Activated CD8-positive, alpha-beta memory T cell treated with anti-CD3 and anti-CD28 coated beads, Interleukin-2, amount 50 U/mL, for 1 hour (primary cell): ENCODE results near the gene FOXL3.
"Not testable (repeated sequence)": the region's sequence is repeated elsewhere in the genome, so short reads cannot be mapped to it uniquely, and the experiment has no call there.

ENCODE experiments used
- DNase-seq: peaks from one replicate; pipeline ENCODE4 v3.0.0-alpha.2; 2020; ENCODE audit errors: extremely low read depth

FOXL3 gene

DNA sequence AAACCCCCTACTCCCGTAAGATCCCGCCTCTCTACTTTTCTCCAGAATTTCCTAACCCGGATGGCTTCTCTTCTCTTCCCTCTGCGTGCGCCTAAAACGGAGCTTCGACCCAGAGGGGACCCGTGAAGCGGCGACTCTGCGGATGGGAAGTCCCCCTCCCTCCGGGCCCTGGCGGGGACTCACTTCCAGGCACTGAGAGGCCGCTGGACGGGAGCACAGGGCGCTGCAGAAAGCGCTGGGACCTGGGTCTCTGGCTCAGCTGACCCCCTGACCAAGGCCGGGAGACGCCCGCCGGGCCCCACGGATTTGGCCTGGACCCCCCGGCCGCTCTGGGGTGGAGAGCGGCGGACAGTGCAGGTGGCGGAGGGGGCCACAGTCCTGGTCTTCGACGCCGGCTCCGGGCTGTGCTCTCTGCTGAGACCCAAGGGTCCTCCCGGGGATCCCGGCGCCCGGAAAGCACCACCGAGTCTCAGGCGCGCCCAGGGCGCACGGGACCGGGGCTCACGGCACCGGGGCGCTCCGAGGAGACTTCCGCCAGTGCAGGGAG, 688 bp upstream of the FOXL3 start:
- no peak for DNase-seq

DNA sequence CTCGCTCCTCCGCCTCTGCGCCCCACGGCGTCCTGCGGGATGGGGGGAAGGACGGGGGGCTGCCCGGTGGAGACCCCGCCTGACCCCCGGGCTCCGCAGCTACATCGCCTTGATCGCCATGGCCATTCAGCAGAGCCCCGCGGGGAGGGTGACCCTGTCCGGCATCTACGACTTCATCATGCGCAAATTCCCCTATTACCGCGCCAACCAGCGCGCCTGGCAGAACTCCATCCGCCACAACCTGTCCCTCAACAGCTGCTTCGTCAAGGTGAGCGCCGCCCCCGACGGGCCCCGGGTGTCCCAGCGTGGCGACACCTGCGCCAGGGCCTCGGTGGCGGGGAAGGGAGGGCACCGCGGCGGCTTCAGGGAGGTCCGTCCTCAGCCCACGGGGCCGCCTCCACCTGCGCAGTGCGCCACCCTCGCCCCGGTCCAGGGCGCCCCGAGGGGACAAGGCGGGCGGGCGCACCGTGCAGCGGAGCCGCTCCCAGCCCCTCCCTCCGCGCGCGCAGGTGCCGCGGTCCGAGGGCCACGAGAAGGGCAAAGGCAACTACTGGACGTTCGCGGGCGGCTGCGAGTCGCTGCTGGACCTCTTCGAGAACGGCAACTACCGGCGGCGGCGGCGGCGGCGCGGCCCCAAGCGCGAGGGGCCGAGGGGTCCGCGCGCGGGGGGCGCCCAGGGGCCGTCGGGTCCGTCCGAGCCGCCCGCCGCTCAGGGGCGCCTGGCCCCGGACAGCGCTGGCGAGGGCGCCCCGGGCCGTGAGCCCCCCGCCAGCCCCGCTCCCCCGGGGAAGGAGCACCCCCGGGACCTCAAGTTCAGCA, 793 bp downstream of the FOXL3 start:
- no peak for DNase-seq

DNA sequence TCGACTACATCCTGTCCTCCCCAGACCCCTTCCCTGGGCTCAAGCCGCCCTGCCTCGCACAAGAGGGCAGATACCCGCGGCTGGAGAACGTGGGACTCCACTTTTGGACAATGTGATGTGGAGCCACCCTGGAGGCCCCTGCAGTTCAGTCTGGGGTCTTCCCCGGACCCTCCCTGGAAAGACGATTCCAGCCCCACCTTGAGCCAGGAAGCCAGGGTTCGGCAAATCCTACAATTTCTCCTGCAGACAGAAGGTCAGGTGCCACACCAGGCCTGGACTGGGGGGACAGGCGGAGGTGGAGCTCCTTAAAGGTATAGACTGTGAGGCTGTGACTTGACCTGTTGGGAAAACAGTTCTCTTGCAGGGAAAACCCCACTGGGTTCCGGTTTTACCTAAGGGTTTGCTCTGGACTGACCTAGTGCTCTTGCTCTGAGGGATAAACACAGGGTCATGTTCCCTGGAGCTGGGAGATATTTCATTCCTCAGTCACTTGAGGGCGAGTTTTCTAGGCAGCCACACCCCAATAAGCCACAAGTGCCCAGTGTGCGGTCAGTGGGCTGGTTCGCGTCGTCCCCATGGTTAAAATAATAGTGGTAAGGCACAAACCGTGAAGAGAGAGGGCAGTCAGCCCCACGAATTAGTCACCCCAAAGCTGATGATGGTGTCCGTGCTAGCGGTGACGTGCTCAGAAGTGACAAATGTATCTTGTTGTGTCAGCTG, 1.6 kb downstream of the FOXL3 start:
- no peak for DNase-seq

DNA sequence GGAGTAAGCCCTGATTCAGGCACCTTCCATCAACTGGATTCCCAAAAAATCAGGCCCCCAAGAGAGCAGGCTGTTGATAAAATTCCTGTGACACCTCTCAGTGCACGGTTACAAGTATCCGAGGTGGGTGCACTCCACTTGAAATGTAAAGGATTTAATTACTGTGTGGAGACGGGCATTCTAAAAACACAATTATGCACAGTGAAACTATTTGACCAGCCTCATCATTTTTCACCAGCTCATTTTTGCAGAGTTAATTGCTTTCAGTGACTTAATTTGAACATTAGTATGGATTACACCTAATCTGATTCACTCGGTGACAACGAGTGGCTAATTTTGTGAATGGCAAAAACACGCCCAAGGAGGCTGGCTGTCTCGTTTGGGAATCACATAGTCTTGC, 2.3 kb downstream of the FOXL3 start:
- DNase-seq, result no peak

DNA sequence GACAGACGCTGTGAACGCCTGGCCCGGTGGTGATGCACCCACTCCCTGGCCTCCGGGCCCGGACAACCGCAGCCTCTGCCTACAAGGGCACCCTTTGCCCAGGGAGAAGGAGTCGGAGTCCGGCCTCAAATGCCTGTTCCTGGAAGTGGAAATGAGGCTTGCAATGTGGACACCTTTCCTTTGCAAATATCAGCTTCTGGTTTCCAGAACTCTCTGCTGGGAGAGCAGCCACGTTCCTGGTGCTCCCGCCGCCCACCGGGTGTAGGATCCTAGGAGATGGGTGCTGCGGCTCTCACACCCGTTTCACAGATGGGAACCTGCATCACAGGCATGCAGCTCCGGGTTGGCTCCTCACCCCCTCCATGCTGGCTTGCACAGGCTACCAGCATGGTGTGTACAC, 2.9 kb downstream of the FOXL3 start:
- no peak for DNase-seq

DNA sequence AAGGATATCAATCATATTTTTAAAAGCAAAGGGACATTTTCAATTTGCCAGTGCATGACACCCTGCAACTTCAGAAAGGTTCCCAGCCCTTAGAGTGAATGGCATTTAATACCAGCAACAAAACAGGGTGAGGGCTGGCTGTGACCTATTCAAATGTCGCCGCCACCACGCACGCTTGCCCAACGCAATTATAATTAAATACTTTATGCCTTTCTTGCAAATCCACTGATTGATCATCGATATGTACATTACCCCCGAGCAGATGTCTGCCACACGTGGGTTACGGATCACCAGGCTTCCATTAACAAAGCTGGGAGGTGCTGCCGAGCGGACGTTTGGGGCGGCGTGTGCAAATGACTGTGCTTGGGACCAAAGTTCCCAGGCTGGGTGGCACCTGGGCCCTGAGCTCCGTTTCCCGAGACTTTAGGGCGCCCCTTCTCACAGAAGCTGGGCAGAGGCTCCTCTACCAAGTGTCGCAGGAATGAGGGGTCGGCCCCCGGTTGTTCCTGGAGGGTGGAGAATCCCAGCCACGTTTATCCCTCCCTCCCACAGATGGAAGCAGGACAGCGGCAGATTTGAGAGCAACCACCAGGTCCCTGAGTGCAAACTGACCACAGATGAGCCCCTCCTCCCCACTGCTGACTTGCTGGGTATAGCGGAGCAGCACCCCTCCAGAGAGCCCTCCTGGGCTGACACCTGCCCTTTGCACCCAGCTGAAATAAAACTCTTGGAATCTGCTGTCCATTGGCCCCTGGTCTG, 3.9 kb downstream of the FOXL3 start:
- no peak for DNase-seq

DNA sequence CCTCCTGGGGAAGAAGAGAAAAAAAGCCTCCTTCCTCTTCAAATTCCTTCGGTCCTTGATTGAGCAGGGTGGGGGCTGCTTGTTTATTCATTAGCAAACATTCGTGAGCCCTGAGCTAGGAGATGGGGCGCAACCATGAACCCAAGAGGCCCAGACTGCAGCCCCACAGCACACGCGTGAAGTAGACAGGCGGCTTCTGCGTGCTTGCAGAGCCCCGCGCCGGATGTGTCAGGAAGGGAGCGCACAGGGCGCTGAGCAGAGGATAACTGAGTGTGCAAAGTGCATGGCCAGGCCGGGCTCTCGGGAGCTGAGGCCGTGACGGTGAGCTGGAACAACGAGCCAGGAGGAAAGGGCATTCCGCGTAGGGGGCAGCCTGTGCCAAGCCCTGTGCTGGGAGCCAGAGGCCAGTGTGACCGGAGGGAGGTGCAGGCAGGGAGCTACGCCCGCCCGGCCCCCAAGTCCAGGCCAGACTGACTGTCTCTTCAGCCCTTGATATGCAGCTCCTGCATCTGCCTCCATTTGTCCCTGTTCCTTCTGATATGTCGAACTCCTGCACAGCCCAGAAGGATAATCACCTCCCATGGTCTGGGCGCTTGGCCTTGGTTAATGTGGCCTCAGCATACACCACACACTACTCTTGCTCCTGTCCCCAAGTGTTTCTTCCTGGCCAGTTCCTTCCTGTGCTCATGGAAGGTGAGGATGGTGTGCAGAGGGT, 4.6 kb downstream of the FOXL3 start:
- no peak for DNase-seq

DNA sequence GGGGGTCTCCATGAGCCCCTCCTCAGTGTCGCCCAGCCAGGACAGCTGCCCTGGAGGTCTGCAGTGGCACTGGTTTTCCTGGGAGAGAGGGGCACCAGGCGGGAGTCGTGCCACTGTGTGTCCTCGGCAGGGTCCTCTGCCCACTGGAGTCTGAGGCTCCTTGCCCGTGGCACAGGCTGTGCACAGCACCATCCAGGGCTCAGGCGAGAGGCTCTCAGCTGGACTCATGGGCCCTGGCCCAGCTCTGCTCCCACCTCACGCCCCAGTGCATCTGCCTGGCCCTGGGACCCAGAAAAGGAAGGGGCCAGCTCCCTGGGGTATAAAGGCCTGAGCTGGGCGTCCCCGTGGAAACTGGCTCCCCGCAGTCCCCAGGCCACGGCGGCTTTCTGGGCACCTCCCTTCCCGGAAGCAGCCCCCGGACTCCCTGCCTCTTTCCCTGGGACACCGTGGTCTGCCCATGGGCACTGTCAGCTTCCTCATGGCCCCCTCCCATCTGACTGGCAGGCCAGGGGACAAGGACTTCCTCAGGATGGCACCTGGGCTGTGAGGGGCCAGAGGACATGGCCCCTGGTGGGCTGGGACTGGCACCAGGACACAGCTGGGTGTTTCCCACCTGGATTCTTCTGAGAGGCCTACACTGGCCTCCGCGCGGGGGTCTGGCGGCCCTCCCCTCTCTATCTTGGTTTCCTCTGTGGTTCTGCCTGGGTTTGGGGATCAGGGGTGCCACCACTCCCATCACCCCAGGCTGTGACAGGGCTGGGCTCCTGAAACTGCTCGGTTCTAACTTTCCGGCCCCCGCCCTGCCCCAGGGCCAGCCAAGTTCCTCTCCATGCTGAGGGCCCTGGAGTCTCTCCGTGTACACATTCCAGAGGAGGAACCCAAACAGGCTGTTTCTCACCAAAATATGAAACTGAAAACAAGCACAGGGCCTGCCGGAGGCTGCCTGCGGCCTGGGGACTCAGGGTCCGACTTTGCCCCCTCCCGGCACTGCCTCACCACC, 5.5 kb downstream of the FOXL3 start:
- DNase-seq, result no peak

DNA sequence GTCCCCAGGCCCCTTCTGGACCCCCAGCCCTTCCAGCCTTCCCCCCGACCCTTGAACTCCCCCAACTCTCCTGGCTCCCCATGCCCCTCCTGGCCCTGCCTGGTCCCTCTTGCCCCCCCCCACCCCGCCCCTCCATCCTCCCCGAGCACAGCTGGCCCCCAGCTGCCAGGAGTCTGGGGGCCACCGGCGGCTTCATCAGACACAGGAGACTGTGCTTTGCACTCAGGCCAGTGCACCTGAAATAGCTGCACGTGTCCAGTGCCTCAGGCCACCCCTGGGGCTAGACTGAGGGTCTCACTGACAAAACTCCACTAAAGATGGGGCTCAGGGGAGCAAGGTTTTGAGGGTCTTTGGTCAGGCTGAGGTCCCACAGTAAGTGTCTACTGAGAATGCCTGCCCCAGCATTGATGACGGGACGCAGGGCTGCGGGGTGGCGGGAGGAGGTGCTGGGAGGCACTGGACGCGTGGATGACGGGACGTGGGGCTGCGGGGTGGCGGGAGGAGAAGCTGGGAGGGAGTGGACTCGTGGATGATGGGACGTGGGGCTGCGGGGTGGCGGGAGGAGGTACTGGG, 6.5 kb downstream of the FOXL3 start:
- DNase-seq, result no peak

DNA sequence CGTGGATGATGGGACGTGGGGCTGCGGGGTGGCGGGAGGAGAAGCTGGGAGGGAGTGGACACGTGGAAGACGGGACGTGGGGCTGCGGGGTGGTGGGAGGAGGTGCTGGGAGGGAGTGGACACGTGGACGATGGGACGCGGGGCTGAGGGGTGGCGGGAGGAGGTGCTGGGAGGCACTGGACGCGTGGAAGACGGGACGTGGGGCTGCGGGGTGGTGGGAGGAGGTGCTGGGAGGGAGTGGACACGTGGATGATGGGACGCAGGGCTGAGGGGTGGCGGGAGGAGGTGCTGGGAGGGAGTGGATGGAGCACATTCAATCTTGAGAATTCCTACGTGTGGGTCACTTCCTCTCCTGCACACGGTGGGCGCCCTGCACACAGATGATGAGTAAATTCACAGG, 7.2 kb downstream of the FOXL3 start:
- DNase-seq, result not testable (repeated sequence)

DNA sequence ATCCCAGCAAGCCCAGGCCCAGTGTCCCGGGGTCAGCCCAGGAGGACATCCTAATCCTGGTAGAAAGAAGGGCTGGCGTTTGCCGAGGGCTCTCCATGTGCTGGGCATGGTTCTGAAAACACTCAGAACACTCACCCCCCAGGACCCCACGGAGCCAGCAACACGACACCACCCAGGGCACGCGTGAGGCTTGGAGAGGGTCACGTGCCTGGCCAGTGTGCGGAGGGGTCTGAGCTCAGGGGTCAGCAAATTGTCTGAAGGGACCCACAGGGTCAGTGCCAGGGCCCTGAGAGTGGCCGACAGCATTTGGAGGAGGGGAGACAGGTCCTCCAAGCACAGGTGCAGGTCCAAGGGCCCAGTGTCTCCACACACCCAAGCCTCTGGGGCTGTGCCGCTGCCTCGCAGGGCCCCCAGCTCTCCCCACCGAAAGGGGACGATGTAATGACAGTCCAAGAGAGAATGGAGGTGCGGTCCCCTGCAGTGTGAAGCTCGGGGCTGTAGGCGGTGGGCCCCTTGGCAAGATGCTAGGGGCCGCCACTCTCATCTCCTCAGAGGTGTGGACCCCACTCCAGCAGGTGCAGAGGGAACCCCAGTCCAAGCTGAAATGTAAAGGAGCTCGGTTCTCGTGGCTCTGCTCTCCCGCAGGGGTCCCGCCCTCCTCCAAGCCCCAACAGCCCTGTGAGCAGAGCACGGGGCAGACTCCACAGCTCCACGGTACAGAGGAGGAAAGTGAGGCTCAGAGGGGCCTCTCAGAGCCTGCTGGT, 7.8 kb downstream of the FOXL3 start:
- no peak for DNase-seq

DNA sequence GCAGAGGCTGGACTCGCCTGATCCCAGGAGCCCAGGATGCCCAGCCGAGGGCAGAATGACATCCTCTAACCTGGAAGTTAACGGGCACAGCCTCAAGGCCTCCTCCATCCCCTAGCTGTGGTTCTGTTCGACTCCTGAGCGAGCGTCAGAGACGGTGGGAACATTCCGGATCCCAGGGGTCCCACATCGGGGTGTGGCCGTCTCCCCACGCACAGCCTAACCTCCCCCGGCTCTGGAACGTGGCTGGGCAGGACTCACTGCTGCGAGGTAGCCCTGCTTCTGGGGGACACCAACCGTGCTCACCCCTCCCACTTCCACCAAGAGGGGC, 8.4 kb downstream of the FOXL3 start:
- no peak for DNase-seq

DNA sequence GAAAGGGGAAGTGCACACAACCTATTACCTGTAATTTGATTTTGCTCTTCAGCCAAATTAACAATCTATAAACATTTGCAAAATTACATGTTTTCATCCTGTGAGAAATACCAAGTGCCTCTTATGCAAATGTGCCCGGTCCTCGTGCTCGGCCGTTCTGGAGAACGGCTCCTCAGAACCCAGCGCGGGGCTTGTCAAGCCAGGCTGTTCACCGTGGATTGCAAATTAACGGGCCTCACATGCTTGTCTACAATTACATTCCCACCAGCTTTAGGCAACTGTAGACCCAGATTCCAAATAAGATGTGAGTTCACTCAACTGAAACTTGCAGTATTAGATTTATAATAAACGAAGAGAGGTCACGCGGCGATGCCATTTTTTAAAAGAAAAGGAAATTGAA, 8.8 kb downstream of the FOXL3 start:
- DNase-seq, result no peak

DNA sequence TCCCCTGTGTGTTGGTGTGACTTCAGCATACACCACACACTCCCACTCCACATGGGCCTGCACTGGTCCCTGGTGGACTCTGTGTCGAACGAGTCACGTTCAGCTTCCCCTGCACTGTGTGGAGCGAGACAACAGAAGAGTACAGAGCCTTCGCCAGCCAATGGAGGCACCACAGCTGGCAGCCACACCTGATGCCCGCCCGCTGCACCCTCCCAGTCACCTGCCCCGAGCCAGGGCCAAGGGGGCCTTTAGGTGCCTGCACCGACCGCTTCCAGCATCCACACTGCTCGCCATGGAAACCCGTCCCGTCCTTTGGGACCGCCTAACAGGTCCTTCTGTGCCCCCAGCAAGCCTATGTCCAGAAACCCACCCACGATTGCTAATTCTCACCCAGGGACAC, 9.2 kb downstream of the FOXL3 start:
- DNase-seq, result no peak

DNA sequence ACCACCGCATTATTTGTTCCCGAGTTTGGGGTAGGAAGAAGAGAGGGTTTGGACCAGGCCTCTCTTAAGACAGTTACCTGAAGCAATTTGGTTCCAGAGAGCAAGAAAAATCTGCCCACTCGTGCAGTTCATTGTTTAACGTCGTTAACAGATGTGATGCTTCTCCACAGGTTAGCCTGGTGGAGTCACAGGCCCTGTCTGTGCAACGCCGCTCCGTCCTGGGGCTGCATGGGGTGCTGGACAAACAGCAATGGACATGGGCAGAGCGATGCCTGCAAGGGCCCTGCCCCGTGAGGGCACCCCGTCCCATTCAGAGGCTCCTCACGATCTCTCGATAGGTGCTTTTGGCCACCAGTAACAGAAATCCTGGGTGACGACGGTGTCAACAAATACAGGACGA, 9.7 kb downstream of the FOXL3 start:
- no peak for DNase-seq

DNA sequence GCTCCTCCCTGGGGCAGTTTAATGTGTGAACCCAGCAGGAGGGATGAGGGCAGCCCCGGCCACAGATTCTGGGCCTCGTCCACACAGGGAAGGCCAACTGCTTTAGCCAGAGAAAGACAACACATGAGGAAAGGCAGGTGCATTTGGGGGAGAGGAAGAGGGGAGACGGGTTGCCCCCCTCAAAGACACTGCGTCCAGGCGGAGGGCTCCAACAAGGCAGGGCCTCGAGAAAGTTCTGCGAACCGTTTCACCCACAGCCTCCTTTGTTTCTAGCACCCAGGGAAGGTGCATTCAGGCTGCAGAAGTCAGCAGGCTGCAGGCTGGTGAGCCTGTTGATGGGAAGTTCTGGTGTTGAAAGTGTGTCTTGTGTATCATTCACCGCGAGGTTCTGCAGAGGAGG, 10.1 kb downstream of the FOXL3 start:
- no peak for DNase-seq

DNA sequence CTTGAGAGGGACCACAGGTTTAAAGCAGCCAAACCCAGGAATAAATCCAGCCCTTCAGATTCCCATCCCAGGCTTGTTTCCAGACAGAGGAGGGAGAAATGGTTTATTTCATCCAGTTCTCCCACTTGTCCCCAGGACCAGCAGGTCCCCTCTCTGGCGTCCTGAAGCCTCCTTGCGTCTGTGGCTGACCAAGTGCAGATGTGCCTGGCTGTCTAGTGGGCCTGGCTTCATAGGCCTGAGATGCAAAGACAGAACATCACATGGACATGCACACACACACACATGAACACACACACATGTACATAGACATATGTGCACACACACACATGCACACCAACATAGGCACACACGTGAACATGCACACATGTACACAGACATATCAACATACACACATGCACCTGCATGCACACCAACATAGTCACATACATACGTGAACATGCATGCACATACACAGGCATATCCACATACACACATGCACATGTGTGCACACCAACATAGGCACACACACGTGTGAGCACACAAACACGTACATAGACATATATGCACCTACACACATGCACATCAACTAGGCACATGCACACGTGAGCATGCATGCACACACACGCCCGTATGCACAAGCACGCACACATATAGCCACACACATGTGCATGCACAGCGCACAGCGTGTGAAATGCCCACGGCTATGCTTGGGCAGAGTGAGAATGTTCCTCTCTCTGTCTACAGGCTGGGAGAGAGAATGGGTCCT, 10.7 kb downstream of the FOXL3 start:
- DNase-seq, result no peak

DNA sequence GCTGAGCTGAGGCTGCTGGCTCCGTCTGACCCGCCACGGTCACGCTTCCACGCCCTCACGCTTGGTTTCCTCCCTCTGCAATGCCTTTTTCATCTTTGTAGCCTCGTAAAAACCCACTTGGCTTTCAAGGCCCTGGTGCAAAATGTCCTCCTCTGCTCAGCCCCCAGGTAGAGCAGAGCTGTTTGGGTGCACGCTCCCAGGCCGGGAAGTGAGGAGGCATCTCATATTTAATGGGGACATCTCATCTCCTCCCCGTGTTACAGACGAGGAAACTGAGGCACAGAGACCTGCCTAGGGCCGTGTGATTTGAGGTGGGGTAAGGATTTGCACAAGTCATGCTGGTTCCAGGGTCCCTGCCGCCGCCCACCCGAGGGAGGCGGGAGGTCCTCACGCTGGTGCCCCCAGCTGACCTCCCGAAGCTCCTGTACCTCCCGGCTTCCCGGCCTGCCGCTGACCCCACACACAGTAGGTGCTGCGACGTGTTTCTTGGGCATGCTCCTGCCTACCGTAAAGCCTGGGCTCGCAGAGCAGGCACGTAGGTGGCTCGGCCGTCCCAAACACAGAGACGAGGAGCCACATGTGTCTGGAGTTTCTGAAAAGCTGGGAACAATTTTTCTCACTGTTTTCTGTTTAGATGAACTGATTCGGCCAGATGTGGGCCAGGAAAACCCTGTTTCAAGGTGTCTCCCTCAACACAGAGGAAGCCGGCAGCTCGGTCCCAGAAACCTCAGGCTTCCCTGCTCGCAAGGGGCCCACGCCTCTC, 11.5 kb downstream of the FOXL3 start:
- no peak for DNase-seq
